ENCODE data around the gene PIANP. TPM values are rescaled to one million over a fixed set of nuclear protein-coding genes. Genes with fewer than 3 reads are reported as not detected.

Gene PIANP
- total RNA-seq, 1 donor from 2014 or later: 3.6 TPM

DNA sequence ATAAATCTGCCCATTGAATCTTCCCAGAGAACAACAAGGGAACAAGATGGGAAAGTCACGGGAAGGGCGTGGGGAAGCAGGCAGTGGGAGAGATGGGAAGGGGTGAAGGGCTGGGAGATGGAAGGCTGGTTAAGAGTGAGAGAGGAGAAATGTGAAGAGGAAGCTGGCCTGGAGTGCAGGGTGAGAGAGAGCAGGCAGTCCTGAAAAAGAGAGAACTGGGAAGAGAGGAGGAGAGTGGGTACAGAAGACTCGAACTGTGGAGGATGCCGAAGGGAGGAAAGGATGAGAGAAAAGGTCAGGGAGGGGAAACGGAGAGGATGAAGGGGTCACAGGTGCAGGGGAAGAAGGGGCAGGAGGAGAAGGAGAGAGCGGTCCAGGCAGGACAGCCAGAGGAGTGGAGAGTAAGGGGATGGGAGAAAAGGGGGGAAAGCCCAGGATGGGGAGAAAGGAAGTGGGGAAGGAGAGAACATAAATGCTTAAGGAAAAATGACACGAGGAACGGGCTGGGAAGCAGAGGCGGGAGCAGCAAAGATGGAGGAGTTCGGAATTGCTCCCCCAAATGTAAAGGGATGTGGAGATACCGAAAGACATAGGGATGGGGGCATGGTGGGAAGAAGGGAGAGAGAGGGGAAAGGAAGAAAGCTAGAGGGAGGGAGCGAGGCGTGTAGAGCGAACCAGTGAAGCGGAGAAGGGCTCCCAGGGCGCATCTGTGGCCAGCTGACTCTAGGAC is 1.2 kb downstream of the PIANP start:
- H3K27me3 ChIP-seq (ENCODE audit: insufficient read depth, low read length): peaks cover 26% of the 10 kb centered on the region
- no peaks in the 10 kb centered on the region for H3K79me2 ChIP-seq (ENCODE audit: insufficient read depth, low read length)
- H4K20me1 ChIP-seq (ENCODE audit: insufficient read depth, low read length): no peaks in the 10 kb centered on the region
- peak overlapping the region; percentile 86 for H3K4me2 ChIP-seq (ENCODE audit: low read length)
- no peaks in the 10 kb centered on the region for H3K36me3 Mint-ChIP-seq (ENCODE audit: low read depth, unreplicated experiment)
- no peaks in the 10 kb centered on the region for H3K9me3 ChIP-seq (ENCODE audit: insufficient read depth, low read depth, low read length)
- no peaks in the 10 kb centered on the region for H3K9me3 Mint-ChIP-seq (ENCODE audit: unreplicated experiment)
- H2AFZ ChIP-seq (ENCODE audit: low read depth, low read length): peak overlapping the region; percentile 77
- H3K4me1 Mint-ChIP-seq (ENCODE audit: low read depth, unreplicated experiment): peaks cover 20% of the 10 kb centered on the region
- no peak overlapping the region for H3K27ac ChIP-seq (ENCODE audit: low read depth, low read length)
- H3K4me1 ChIP-seq (ENCODE audit: insufficient read depth, low read length): peaks cover 5% of the 10 kb centered on the region
- peaks cover 34% of the 10 kb centered on the region for H3K27me3 Mint-ChIP-seq (ENCODE audit: low read depth, unreplicated experiment)
- H3K9ac ChIP-seq (ENCODE audit: low read length): peak overlapping the region; percentile 67
- DNase-seq (ENCODE audit: low read depth) (no peak), FAIRE-seq (no peak)
- H3K27ac Mint-ChIP-seq (ENCODE audit: unreplicated experiment): peak overlapping the region; percentile 70
- no peaks in the 10 kb centered on the region for H3K36me3 ChIP-seq (ENCODE audit: insufficient read depth, low read length)
- peak; percentile 35 for TF ChIP-seq EZH2 (IDR thresholded peaks at IDR 0.05; ENCODE audit: insufficient read depth, low read length)
- TF ChIP-seq, protein P1, sequence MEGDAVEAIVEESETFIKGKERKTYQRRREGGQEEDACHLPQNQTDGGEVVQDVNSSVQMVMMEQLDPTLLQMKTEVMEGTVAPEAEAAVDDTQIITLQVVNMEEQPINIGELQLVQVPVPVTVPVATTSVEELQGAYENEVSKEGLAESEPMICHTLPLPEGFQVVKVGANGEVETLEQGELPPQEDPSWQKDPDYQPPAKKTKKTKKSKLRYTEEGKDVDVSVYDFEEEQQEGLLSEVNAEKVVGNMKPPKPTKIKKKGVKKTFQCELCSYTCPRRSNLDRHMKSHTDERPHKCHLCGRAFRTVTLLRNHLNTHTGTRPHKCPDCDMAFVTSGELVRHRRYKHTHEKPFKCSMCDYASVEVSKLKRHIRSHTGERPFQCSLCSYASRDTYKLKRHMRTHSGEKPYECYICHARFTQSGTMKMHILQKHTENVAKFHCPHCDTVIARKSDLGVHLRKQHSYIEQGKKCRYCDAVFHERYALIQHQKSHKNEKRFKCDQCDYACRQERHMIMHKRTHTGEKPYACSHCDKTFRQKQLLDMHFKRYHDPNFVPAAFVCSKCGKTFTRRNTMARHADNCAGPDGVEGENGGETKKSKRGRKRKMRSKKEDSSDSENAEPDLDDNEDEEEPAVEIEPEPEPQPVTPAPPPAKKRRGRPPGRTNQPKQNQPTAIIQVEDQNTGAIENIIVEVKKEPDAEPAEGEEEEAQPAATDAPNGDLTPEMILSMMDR (IDR thresholded peaks at IDR 0.05; ENCODE audit: insufficient read depth, low read depth, low read length): no peak
- peak overlapping the region; percentile 57 for H3K4me3 ChIP-seq (ENCODE audit: insufficient read depth, low read depth, low read length)
- peak overlapping the region; percentile 84 for H3K4me3 Mint-ChIP-seq (ENCODE audit: unreplicated experiment)

DNA sequence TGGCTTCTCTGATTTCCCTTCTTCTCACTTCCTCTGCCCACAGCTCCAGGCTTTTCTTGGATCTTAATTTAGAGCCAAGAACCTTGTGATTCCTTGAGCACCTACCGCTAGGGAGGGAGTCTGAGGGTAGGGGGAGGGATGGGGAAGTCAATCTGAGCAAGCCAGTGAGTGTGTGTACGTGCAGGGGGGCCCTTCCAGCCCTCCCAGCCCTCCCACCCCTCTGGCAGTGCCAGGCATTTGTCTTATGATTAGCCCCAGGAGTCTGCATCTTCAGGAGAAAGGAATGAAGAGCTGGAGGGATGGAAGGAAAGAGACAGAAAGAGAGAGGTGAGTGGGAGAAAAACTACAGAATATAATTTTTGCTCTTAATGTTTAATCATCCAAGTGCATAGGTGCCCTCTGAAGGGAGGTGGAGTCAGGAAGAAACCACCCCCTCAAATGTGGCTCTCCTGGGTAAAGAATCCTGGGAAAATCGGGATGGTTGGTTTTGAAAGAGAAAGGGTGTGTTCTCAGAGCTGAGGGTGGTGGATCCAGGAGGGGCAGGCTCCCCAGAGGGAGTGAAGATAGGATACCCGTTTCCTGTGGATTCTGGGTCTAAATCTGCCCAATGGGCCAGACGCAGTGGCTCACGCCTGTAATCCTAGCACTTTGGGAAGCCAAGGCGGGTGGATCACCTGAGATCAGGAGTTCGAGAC is 2.1 kb downstream of the PIANP start:
- H3K36me3 ChIP-seq (ENCODE audit: insufficient read depth, low read length): no peaks in the 10 kb centered on the region
- H3K27me3 ChIP-seq (ENCODE audit: insufficient read depth, low read length): peaks cover 22% of the 10 kb centered on the region
- no peaks in the 10 kb centered on the region for H4K20me1 ChIP-seq (ENCODE audit: insufficient read depth, low read length)
- H3K4me3 ChIP-seq (ENCODE audit: insufficient read depth, low read depth, low read length): no peak overlapping the region
- H3K4me1 ChIP-seq (ENCODE audit: insufficient read depth, low read length): peaks cover 5% of the 10 kb centered on the region
- H3K4me2 ChIP-seq (ENCODE audit: low read length): no peak overlapping the region
- Mint-ChIP-seq H3K4me3 (ENCODE audit: unreplicated experiment) (peak overlapping the region; percentile 45), H3K9me3 (ENCODE audit: unreplicated experiment) (no peaks in the 10 kb centered on the region), H3K27ac (ENCODE audit: unreplicated experiment) (no peak overlapping the region), H3K27me3 (ENCODE audit: low read depth, unreplicated experiment) (peaks cover 26% of the 10 kb centered on the region), H3K4me1 (ENCODE audit: low read depth, unreplicated experiment) (peaks cover 20% of the 10 kb centered on the region), H3K36me3 (ENCODE audit: low read depth, unreplicated experiment) (no peaks in the 10 kb centered on the region)
- H3K9ac ChIP-seq (ENCODE audit: low read length): peak overlapping the region; percentile 7
- H3K27ac ChIP-seq (ENCODE audit: low read depth, low read length): no peak overlapping the region
- no peaks in the 10 kb centered on the region for H3K79me2 ChIP-seq (ENCODE audit: insufficient read depth, low read length)
- no peak for TF ChIP-seq EZH2 (IDR thresholded peaks at IDR 0.05; ENCODE audit: insufficient read depth, low read length)
- TF ChIP-seq, protein P1 (IDR thresholded peaks at IDR 0.05; ENCODE audit: insufficient read depth, low read depth, low read length): no peak
- no peak overlapping the region for H2AFZ ChIP-seq (ENCODE audit: low read depth, low read length)
- no peak for FAIRE-seq
- H3K9me3 ChIP-seq (ENCODE audit: insufficient read depth, low read depth, low read length): no peaks in the 10 kb centered on the region
- no peak for DNase-seq (ENCODE audit: low read depth)
